T47D (cell line): Measurements from ENCODE around the gene DPH3.
A peak's percentile ranks its signal among the peaks of the same experiment; 100 is the strongest.

Experiments used
- DNase-seq, 2 experiments: peaks; one replicate each; pipeline versions ENCODE4 v3.0.0 to v3.0.0-alpha.2; 2011 to 2012; ENCODE audit warnings: low read depth in 1 of 2, low spot score in 1 of 2
- JUND ChIP-seq: IDR thresholded peaks from 2 replicates; pipeline ENCODE4 v1.6.1; 2012; ENCODE audit warnings: low read depth
- in situ Hi-C: cut with HindIII; loops from 2 replicates; pipeline ENCODE4 v1.10.0; 2016; ENCODE audit warnings: low sequenced_read_pairs, low pct_unique_long_range_greater_than_20kb

The DPH3 gene

DNA sequence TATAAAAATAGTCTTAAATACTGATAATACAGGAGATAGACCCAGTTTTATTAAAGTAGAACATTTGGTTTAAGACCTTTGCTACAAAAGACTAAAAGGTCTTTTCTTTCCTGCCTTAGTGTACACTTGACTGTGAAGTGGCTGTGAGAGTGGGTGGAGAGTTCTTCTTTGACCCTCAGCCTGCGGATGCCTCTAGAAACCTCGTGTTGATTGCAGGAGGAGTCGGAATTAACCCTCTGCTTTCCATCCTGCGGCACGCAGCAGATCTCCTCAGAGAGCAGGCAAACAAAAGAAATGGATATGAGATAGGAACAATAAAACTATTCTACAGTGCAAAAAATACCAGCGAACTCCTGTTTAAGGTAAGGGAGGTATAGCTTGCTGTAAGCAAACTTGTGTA is 36.8 kb upstream of the DPH3 start:
- TF ChIP-seq JUND, result no peak
- in situ Hi-C loops, result no loop called here
- DNase-seq, result no peak

- no peak for TF ChIP-seq JUND
- no peak for DNase-seq
- in situ Hi-C loops, result no loop called here
Measured at GRCh38 chr3:16300881-16301359, 36.2 kb upstream of the DPH3 start.

DNA sequence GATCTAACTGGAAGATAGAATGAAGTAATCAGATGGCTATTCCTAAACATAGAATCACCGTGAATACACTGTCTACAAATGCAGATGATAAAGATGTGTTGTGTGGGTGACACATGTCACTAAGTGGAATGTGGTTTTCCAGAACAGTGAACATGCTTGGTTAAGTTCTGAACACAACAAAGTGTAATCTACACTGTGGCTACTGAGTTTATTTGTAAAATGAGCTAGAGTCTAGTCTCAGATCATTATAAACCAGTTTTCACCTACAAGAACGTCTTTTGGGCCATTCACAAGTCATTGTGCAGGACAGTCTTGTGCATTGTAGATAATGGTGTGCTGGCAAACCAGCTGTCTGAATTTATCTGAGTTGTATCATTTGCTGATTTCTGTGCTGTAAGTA is 35.6 kb upstream of the DPH3 start:
- DNase-seq, result no peak
- in situ Hi-C loops, result no loop called here
- TF ChIP-seq JUND, result no peak

DNA sequence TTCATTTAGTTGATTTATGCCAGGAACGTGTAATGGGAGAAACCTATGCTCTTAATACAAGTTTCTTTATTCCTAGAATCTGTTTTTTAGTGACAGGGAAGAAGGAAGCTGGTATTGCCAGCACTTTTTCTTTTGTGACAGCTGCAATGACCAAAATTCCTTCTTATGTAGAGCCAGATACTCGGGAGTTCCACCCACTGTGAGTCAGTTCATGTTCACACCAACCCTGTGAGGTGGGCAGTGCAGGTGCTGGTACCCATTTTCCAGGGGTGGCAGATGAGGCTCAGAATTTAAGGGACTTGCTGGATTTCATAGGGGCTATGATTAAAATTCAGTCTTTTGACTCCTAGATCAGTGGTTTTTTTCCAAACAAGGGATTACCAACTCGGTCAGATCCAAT is 35.0 kb upstream of the DPH3 start:
- TF ChIP-seq JUND, result no peak
- in situ Hi-C loops, result no loop called here
- DNase-seq, result no peak

GRCh38 chr3:16298891-16299290 is 34.1 kb upstream of the DPH3 start:
- in situ Hi-C loops, result no loop called here
- DNase-seq, result no peak
- TF ChIP-seq JUND, result no peak

DNA sequence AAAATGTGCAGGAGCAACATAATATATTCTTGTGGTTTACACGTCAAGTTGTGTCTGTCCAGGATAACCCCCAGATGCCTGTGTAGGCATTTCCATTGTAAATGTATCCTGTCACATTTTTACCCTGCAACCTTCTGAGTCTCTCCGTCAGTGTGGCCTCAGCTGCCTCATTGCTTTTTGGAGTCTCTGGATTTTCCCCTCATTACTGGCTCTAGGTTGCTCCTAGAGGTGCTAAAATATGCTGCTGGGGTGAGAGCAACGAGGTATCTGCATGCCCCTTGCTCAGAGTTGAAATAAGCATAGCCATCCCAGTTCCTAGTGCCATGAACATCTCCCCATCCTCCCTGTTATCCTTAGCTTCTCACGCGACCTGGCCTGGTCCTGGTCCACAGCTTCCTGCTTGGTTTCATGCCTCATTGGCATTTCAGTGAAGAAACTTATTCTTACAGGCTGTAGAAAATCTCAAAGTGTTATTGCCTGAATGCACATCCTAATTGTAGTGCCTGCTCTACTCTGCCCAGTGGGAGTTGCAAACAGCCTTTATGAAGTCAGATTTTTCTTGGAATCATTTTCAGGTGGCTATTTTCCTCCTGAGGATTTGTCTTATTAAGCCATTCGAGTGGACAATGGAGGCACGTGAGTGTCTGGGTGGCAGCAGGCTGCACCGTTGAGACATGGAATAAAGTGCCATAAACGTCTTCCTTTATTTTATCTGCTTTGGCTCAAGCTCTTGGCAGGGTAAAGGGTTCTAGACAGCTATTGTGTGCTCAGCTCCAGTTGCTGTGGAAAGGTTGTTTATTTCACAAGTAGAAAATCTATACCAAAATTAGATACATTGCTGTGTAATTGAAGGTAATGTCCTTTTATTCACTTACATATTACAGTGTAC is 33.5 kb upstream of the DPH3 start:
- in situ Hi-C loops, result no loop called here
- TF ChIP-seq JUND, result no peak
- no peak for DNase-seq

GRCh38 chr3:16295298-16295890 is 30.7 kb upstream of the DPH3 start:
- TF ChIP-seq JUND, result no peak
- no peak for DNase-seq
- in situ Hi-C loops, result no loop called here

GRCh38 chr3:16294844-16295243 is 30.1 kb upstream of the DPH3 start:
- TF ChIP-seq JUND, result no peak
- no peak for DNase-seq
- in situ Hi-C loops, result no loop called here

DNA sequence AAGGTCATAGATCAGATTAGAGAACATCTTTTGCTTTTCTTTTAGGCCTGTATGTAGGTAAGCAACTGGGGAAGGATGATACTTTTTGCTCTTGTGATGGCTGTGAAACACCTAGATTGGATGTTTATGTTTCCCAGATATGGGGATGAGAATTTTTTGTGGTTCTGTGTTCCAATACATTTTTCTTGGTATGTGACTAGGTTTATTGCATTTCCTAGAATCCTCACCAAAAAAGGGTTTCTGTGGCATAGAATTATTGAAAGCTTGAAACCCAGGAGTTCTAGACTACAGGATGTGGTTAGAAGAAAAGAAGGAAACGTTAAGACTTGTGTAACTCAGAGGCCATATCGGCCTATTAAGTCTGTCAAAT is 26.1 kb upstream of the DPH3 start:
- no peak for DNase-seq
- no peak for TF ChIP-seq JUND
- in situ Hi-C loops, result no loop called here

GRCh38 chr3:16290007-16290826 is 25.5 kb upstream of the DPH3 start:
- TF ChIP-seq JUND, result no peak
- in situ Hi-C loops, result no loop called here
- peak; percentile 28 to 53 for DNase-seq

- in situ Hi-C loops, result no loop called here
- no peak for DNase-seq
- TF ChIP-seq JUND, result no peak
Measured at GRCh38 chr3:16289144-16289889, 24.6 kb upstream of the DPH3 start.

GRCh38 chr3:16288664-16289063 is 23.9 kb upstream of the DPH3 start:
- DNase-seq, result no peak
- TF ChIP-seq JUND, result no peak
- in situ Hi-C loops, result no loop called here
